Measurements from ENCODE around the gene GPC5.

DNA sequence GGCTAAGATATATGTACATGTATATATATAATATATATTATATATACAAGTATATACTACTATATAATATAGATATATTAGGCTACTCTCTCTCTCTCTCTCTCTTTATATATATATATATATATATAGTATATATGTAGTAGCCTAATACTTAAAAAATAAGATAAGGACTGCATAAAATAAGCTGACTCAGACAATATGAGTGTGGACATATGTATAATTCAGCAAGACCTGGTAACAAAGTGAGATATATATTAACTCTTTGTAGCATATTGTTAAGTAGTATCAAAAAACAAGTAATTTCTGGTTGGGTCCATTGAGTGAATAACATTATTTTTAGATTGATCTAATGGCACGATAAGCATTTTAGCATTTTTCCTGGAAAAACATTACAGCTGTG lies 509.0 kb downstream of the GPC5 start:
- TF ChIP-seq, protein P1, sequence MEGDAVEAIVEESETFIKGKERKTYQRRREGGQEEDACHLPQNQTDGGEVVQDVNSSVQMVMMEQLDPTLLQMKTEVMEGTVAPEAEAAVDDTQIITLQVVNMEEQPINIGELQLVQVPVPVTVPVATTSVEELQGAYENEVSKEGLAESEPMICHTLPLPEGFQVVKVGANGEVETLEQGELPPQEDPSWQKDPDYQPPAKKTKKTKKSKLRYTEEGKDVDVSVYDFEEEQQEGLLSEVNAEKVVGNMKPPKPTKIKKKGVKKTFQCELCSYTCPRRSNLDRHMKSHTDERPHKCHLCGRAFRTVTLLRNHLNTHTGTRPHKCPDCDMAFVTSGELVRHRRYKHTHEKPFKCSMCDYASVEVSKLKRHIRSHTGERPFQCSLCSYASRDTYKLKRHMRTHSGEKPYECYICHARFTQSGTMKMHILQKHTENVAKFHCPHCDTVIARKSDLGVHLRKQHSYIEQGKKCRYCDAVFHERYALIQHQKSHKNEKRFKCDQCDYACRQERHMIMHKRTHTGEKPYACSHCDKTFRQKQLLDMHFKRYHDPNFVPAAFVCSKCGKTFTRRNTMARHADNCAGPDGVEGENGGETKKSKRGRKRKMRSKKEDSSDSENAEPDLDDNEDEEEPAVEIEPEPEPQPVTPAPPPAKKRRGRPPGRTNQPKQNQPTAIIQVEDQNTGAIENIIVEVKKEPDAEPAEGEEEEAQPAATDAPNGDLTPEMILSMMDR (IDR thresholded peaks at IDR 0.05) = no peak
- TF ChIP-seq EP300 (IDR thresholded peaks at IDR 0.05) (no peak), POLR2A (IDR thresholded peaks at IDR 0.05) (no peak)

Data from ovary (tissue), 3 donors.